GM23338 (cell line): ENCODE data around the gene MROH2B.
"Not testable (repeated sequence)": the region's sequence is repeated elsewhere in the genome, so short reads cannot be mapped to it uniquely, and the experiment has no call there.

ENCODE experiments used
- CREB1 ChIP-seq: fragments of 250-450 bp; sonication (Bioruptor Pico); IDR thresholded peaks from 2 replicates; pipeline ENCODE4 v1.5.0; 2020; ENCODE audit warnings: low read depth, mild to moderate bottlenecking, moderate library complexity
- CTCF ChIP-seq, 2 experiments: fragments of 200-600 bp in 1 of 2; sonication (generic) in 1 of 2; conservative IDR thresholded peaks; 2 replicates each; pipeline versions ENCODE4 v1.5.1 to v1.6.1; 2016 to 2017; ENCODE audit warnings: antibody characterized with exemption in 2 of 2, low read depth in 2 of 2, mild to moderate bottlenecking in 2 of 2, moderate library complexity in 1 of 2
- ETS1 ChIP-seq: IDR thresholded peaks from 2 replicates; pipeline ENCODE4 v1.6.1; 2016; ENCODE audit warnings: antibody characterized with exemption
- EZH2 ChIP-seq: fragments of 200-600 bp; sonication (generic); IDR thresholded peaks from one replicate; pipeline ENCODE4 v1.8.0; 2017; ENCODE audit warnings: antibody characterized with exemption, mild to moderate bottlenecking, low read depth; ENCODE audit not compliant: unreplicated experiment
- EZH2phosphoT487 ChIP-seq: fragments of 200-600 bp; sonication (generic); IDR thresholded peaks from one replicate; pipeline ENCODE4 v1.8.1; 2018; ENCODE audit warnings: antibody characterized with exemption; ENCODE audit not compliant: unreplicated experiment
- JUNB ChIP-seq: IDR thresholded peaks from one replicate; pipeline ENCODE4 v1.6.1; 2016; ENCODE audit warnings: antibody characterized with exemption; ENCODE audit not compliant: unreplicated experiment
- POLR2AphosphoS5 ChIP-seq: IDR thresholded peaks from 2 replicates; pipeline ENCODE4 v1.6.1; 2016; ENCODE audit warnings: antibody characterized with exemption, low read depth
- REST ChIP-seq: IDR thresholded peaks from one replicate; pipeline ENCODE4 v1.6.1; 2018; ENCODE audit warnings: antibody characterized with exemption; ENCODE audit not compliant: unreplicated experiment
- ZNF114 ChIP-seq: fragments of 250-450 bp; sonication (Bioruptor Pico); IDR thresholded peaks from 2 replicates; pipeline ENCODE4 v1.5.0; 2020; ENCODE audit warnings: mild to moderate bottlenecking, moderate library complexity
- ZNF462 ChIP-seq: fragments of 250-450 bp; sonication (Bioruptor Pico); IDR thresholded peaks from 2 replicates; pipeline ENCODE4 v1.5.0; 2020; ENCODE audit warnings: mild to moderate bottlenecking, moderate library complexity

GRCh38 chr5:41022600-41022999, 48.5 kb downstream of the MROH2B start:
- TF ChIP-seq REST; CTCF (conservative IDR thresholded peaks at IDR 0.05; ENCODE audit: low read depth in 2 of 2); EZH2phosphoT487; POLR2AphosphoS5; CREB1 (CRISPR knock-in tag); EZH2; ZNF114 (CRISPR knock-in tag); ETS1; JUNB; ZNF462 (CRISPR knock-in tag): not testable (repeated sequence)
